ENCODE data around the gene SLC16A2.

GRCh38 chrX:74408304-74408703 is 13.0 kb upstream of the SLC16A2 start:
- no peak for TF ChIP-seq CTCF (conservative IDR thresholded peaks at IDR 0.05)
- TF ChIP-seq ZFX (IDR thresholded peaks at IDR 0.05): no peak

All from C4-2B (cell line).